HL-60 (cell line): Measurements from ENCODE around the gene IGFBP2.

Source experiments
- DNase-seq, 2 experiments: peaks; one replicate each; pipeline ENCODE4 v3.0.0-alpha.2; 2010 to 2020; ENCODE audit warnings: low read depth in 1 of 2, low spot score in 1 of 2
- H3K27ac ChIP-seq: fragments of 250-450 bp; sonication (Bioruptor Pico); replicated peaks from 2 replicates; pipeline ENCODE4 v1.5.1; 2020; ENCODE audit warnings: mild to moderate bottlenecking, moderate library complexity
- H3K27me3 ChIP-seq: fragments of 250-450 bp; sonication (Bioruptor Pico); 2 replicates; pipeline ENCODE4 v1.5.1; 2021; ENCODE audit warnings: mild to moderate bottlenecking, moderate library complexity; ENCODE audit not compliant: insufficient read depth, poor library complexity, severe bottlenecking
- H3K4me3 ChIP-seq: replicated peaks from 2 replicates; pipeline ENCODE4 v1.5.1; 2011; ENCODE audit warnings: mild to moderate bottlenecking, control low read depth, low read length; ENCODE audit not compliant: insufficient read depth
- CTCF ChIP-seq: IDR thresholded peaks from one replicate; pipeline ENCODE4 v1.5.1; 2011; ENCODE audit warnings: low read length, control low read depth, inconsistent platforms; ENCODE audit not compliant: insufficient read depth
- GABPA ChIP-seq: IDR thresholded peaks from 2 replicates; pipeline ENCODE4 v1.6.1; 2012; ENCODE audit warnings: low read depth
- POLR2AphosphoS5 ChIP-seq: IDR thresholded peaks from 2 replicates; pipeline ENCODE4 v1.6.1; 2012; ENCODE audit warnings: low read depth
- REST ChIP-seq: IDR thresholded peaks from 2 replicates; pipeline ENCODE4 v1.6.1; 2012; ENCODE audit warnings: low read depth; ENCODE audit not compliant: insufficient replicate concordance
- SPI1 ChIP-seq: IDR thresholded peaks from 2 replicates; pipeline ENCODE4 v1.6.1; 2012; ENCODE audit warnings: low read depth, mild to moderate bottlenecking, borderline replicate concordance

IGFBP2 gene

GRCh38 chr2:216689397-216689796 lies 56.2 kb downstream of the IGFBP2 start:
- no peak for DNase-seq
- TF ChIP-seq REST: no peak
- TF ChIP-seq CTCF: no peak
- TF ChIP-seq POLR2AphosphoS5: no peak
- no peak for TF ChIP-seq GABPA
- TF ChIP-seq SPI1: no peak
- Histone ChIP-seq H3K27me3 (peaks cover 39% of the 10 kb centered on the region), H3K27ac (no peak overlapping the region), H3K4me3 (no peak overlapping the region)

GRCh38 chr2:216690456-216690852 lies 57.2 kb downstream of the IGFBP2 start:
- Histone ChIP-seq H3K27me3 (peaks cover 50% of the 10 kb centered on the region), H3K27ac (no peak overlapping the region), H3K4me3 (no peak overlapping the region)
- DNase-seq: no peak
- no peak for TF ChIP-seq SPI1
- no peak for TF ChIP-seq CTCF
- no peak for TF ChIP-seq POLR2AphosphoS5
- TF ChIP-seq GABPA: no peak
- no peak for TF ChIP-seq REST

GRCh38 chr2:216690853-216691741 lies 57.9 kb downstream of the IGFBP2 start:
- Histone ChIP-seq H3K27ac (no peak overlapping the region), H3K4me3 (no peak overlapping the region), H3K27me3 (peaks cover 56% of the 10 kb centered on the region)
- TF ChIP-seq GABPA (no peak), REST (no peak), CTCF (no peak), POLR2AphosphoS5 (no peak), SPI1 (no peak)
- DNase-seq: no peak
